ENCODE results near the gene TIMM13. TPM values are rescaled to one million over a fixed set of nuclear protein-coding genes. Genes with fewer than 3 reads are reported as not detected.

The TIMM13 gene
- total and polyA plus RNA-seq, 10 of the 15 experiments (the other 5 are each of a cell fraction or from before 2014, with no cell fraction given) = 9.9 to 205 (median 63.6) TPM

DNA sequence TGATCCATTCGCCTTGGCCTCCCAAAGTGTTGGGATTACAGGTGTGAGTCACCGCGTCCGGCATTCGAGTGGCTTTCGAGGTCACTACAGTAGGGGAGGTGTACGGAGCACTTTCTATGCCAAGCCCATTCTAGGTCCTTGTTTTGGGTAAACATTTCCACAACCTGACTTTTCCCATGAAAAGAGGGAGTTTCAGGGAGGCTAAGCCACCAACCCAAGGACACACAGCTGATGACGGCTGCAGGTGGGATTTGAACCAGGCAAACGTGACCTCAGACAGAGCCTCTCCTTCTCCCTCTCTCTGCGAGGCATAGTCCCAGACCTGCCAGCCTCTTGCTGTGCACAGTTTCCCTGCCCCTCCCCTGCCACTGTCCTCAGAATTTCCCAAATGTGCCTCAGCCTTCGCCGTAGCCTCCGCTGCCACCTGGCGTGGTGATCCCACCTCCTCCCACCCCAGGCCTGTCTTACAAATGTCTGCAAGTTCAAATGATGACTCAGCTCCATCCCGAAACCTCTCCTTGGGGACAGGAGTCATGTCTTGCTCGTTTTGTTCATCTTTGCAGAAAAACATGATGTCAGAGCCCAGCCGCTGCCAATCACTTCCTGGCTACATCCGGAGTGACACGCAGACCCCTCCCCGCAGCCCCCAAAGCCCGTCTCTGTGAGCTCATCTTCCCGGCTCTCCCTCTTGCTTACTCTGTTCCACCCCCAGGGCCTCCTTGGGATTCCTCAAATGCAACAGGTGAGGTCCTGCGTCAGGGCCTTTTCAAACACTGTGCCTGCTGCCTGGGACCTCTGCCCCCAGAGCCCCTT, 41.9 kb upstream of the TIMM13 start (continued):
- TF ChIP-seq, protein P1, sequence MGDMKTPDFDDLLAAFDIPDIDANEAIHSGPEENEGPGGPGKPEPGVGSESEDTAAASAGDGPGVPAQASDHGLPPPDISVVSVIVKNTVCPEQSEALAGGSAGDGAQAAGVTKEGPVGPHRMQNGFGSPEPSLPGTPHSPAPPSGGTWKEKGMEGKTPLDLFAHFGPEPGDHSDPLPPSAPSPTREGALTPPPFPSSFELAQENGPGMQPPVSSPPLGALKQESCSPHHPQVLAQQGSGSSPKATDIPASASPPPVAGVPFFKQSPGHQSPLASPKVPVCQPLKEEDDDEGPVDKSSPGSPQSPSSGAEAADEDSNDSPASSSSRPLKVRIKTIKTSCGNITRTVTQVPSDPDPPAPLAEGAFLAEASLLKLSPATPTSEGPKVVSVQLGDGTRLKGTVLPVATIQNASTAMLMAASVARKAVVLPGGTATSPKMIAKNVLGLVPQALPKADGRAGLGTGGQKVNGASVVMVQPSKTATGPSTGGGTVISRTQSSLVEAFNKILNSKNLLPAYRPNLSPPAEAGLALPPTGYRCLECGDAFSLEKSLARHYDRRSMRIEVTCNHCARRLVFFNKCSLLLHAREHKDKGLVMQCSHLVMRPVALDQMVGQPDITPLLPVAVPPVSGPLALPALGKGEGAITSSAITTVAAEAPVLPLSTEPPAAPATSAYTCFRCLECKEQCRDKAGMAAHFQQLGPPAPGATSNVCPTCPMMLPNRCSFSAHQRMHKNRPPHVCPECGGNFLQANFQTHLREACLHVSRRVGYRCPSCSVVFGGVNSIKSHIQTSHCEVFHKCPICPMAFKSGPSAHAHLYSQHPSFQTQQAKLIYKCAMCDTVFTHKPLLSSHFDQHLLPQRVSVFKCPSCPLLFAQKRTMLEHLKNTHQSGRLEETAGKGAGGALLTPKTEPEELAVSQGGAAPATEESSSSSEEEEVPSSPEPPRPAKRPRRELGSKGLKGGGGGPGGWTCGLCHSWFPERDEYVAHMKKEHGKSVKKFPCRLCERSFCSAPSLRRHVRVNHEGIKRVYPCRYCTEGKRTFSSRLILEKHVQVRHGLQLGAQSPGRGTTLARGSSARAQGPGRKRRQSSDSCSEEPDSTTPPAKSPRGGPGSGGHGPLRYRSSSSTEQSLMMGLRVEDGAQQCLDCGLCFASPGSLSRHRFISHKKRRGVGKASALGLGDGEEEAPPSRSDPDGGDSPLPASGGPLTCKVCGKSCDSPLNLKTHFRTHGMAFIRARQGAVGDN (IDR thresholded peaks at IDR 0.05) = peak; percentile 36; the same call in 1 of the 2 replicates
- TF ChIP-seq CREB1 (IDR thresholded peaks at IDR 0.05; ENCODE audit: low read depth) = peak; percentile 86

DNA sequence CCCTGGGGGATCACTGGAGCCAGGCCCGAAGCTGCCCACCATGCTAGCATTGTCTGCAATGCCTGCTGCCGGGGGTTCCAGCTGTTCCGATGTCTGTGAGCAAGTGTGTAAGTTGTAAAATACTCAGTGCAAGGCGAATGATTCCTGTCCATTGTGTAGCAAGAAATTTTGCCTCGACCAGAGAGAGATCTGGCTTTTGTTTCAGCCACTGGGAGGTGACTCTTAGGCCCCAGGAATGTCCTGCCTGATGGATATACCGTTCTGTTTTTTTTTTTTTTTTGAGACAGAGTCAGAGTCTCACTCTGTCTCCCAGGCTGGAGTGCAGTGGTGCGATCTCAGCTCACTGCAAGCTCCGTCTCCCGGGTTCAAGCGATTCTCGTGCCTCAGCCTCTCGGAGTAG, 41.2 kb upstream of the TIMM13 start:
- no peak overlapping the region for H3K9ac ChIP-seq (ENCODE audit: control insufficient read depth, insufficient read depth, low read length)
- no peaks in the 10 kb centered on the region for H3K36me3 ChIP-seq (ENCODE audit: control insufficient read depth in 2 of 2, insufficient read depth in 2 of 2, low read length in 1 of 2)
- no peak for ATAC-seq
- WGBS (ENCODE audit: insufficient coverage, insufficient replicate concordance, low lambda C conversion rate, missing lambda C conversion rate) = 76% methylated on average over 11 of the region's 12 CpGs
- no peak overlapping the region for H3K27ac ChIP-seq (ENCODE audit: control insufficient read depth, insufficient read depth)
- H3K4me2 ChIP-seq (ENCODE audit: control insufficient read depth, insufficient read depth) = no peak overlapping the region
- no peak overlapping the region for H3K4me3 ChIP-seq
- no peaks in the 10 kb centered on the region for H4K20me1 ChIP-seq (ENCODE audit: control insufficient read depth, insufficient read depth)
- H3K4me1 ChIP-seq (ENCODE audit: control insufficient read depth, insufficient read depth, low read length) = peaks cover 8% of the 10 kb centered on the region
- H2AFZ ChIP-seq (ENCODE audit: control insufficient read depth, low read depth, low read length) = no peak overlapping the region
- in situ Hi-C loops (cut with MboI) (loop anchor here (5.0 kb wide), 1 partner anchor 284 kb away; no protein-coding TSS in a partner anchor), intact Hi-C loops (cut with micrococcal nuclease; ENCODE audit: unreplicated experiment) (loop anchor here (10.0 kb wide), 1 partner anchor 276 kb away; the partner anchor contains the start of gene SLC39A3)
- no peak for FAIRE-seq
- ChIA-PET POLR2A (interaction anchor here (0.6 to 0.7 kb wide), 2 partner anchors 62 to 93 kb away, joined by 4 to 5 read pairs; no protein-coding TSS in a partner anchor), SMC1A (ENCODE audit: uncharacterized antibody, unreplicated experiment) (interaction anchor here (0.9 to 1.4 kb wide), 2 partner anchors 143 to 146 kb away, joined by 4 read pairs; no protein-coding TSS in a partner anchor), CTCF (interaction anchor here (1.7 kb wide), 1 partner anchor 143 kb away, joined by 7 read pairs; no protein-coding TSS in a partner anchor), RAD21 (ENCODE audit: unreplicated experiment) (interaction anchor here (0.6 kb wide), 1 partner anchor 11 kb away, joined by 4 read pairs; no protein-coding TSS in a partner anchor)
- no TSS peak for BruUV-seq (replicated peaks)
- no peaks in the 10 kb centered on the region for H3K9me3 ChIP-seq (replicated peaks; ENCODE audit: control insufficient read depth, insufficient read depth, low read length)
- DNase-seq (ENCODE audit: low read depth, low spot score) = no peak
- H3K27me3 ChIP-seq (replicated peaks in 1 of 2; ENCODE audit: control insufficient read depth in 2 of 2, insufficient read depth in 2 of 2, low read length in 1 of 2) = no peaks in the 10 kb centered on the region
- no peaks in the 10 kb centered on the region for H3K79me2 ChIP-seq (ENCODE audit: control insufficient read depth, insufficient read depth, low read length)
- TF ChIP-seq ZNF217 (IDR thresholded peaks at IDR 0.05) = no peak
- no peak for TF ChIP-seq ZZZ3 (IDR thresholded peaks at IDR 0.05; ENCODE audit: control insufficient read depth, insufficient read length, low read depth)
- TF ChIP-seq POLR2AphosphoS5 (IDR thresholded peaks at IDR 0.05; ENCODE audit: low read length) = no peak
- TF ChIP-seq CBFB (IDR thresholded peaks at IDR 0.05; ENCODE audit: low read depth) = no peak
- TF ChIP-seq POLR2AphosphoS2 (IDR thresholded peaks at IDR 0.05; ENCODE audit: low read depth, low read length) = no peak
- TF ChIP-seq PML (IDR thresholded peaks at IDR 0.05; ENCODE audit: low read length) = no peak
- TF ChIP-seq YY1 (IDR thresholded peaks at IDR 0.05; ENCODE audit: low read depth, low read length) = no peak
- no peak for TF ChIP-seq SUZ12 (IDR thresholded peaks at IDR 0.05; ENCODE audit: unreplicated experiment)
- no peak for TF ChIP-seq NR2C1 (IDR thresholded peaks at IDR 0.05)
- no peak for TF ChIP-seq FOXK2 (IDR thresholded peaks at IDR 0.05)
- no peak for TF ChIP-seq IKZF1 (conservative IDR thresholded peaks at IDR 0.05)
- TF ChIP-seq HDAC2 (IDR thresholded peaks at IDR 0.05) = no peak
- TF ChIP-seq RAD51 (IDR thresholded peaks at IDR 0.05) = no peak
- no peak for TF ChIP-seq EGR1 (IDR thresholded peaks at IDR 0.05; ENCODE audit: borderline replicate concordance in 1 of 2, low read depth in 2 of 2, low read length in 2 of 2)
